Measurements from ENCODE around the gene EGFL7.
A peak's percentile ranks its signal among the peaks of the same experiment; 100 is the strongest.

EGFL7 gene

DNA sequence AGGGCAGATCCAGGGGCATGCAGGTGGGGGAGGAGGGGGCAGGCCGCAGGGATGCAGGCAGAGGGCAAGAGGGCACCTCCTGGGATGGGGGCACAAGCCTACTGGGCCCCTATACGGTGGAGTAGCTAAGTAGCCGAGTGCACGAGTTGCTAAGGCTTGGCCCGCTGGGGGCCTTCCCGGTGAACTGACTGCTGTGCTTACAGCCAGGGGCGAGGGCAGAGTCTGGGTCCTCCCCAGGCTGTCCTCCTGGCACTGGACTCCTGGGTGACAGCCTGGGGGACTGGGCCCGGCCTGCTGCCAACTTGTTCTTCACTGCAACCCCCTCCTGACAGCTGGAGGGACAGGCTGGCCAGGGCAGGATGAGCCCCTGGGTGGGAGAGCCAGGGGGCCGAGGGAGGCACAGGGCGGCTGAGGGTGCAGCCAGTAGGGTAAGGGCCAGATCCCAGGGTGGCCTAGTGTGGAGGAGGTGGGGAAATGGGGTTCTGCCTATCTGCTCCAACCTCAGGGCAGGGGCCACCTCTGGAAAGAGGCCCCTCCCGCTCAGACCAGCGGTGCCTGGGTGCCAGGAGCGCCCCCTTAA, 1.7 kb upstream of the EGFL7 start:
- no peak for DNase-seq (ENCODE audit: low read depth)

DNA sequence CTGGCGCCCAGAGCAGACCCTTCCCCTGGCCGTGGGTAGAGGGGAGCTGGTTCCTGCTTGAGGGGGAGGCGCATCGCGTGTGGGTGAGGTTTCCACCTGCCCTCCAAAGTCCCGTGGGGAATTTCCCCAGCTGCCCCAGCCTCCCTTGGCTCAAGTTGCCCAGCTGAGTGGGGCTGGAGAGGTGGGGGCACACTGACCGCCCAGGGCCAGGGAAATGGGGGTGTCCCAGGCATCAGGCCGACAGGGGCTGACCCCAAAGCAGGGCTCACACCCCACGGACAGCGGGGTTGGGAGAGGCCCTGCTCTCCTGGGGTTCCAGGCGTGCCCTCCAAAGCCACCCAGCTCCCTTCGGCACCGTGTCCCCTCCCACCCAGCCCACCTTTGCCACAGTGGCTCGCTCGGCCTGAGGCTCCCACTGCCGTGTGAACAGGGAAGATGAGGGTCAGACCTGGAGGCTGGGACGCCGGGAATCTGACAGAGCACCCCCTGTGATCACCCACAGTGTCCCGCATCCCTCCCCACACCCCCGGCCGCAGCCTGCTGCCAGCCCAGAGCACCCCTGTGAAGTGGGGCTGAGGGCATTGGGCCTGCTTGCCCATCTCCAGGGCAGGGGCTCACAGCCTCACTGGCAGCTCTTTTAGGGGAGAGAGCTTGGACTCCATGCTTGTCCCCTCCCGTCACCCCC, 933 bp upstream of the EGFL7 start:
- no peak for DNase-seq (ENCODE audit: low read depth)

DNA sequence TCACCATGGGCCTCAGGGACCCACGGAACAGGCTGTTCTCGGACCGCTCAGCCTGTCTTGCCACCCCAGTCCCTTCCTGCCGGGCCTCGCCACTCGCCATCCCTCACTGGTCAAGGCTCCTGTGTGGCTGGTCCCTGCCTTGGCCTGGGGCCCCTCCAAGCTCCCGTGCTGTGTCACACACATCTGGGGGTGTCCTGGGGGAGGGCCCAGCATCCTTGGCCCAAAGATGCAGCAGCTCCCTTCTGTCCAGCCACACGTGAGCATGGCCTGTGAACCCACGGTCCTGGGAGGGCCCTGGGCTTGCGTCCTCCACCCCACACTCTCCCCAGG, 425 bp upstream of the EGFL7 start:
- no peak for DNase-seq (ENCODE audit: low read depth)

DNA sequence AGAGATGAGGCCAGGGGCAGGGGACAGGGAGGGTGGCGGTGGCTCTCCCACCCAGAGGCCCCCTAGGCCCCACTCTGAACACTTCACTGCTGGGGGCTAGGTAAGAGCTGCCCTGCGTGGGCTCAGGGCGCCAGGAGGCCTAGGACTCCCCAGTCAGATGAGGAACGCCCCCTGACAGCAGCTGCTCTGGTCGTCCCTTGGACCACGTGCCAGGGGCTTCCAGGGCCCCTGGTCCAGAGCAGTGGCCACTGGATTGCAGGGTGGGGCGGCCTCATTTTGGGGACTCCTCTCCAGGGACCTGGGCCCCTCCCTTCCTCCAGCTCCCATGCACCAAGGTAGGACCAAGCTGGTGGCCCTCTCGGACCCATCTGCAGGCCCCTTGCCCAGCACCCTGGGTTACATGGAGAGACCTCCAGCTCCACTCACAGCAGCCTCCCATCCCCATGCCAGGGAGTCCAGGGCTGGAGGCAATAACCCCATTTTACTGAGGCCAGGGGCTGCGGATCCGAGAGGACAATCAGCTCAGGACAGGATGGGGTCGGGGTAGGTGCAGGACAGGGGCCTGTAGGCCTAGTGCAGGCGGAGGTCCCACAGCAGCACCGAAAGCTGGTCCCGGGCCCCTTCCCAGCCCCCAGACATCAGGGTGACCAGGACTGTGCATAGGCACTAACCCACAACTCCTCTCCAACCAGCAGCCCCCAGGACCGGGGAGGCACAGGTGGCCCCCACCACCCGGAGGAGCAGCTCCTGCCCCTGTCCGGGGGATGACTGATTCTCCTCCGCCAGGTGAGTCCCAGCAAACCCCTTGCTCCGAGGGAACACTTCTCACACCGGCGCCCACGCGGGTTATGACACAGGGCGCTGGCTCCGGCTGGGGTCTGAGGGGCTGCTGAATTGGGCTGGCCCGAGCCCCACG, 1.5 kb downstream of the EGFL7 start:
- peak; percentile 68 for DNase-seq (ENCODE audit: low read depth)

- DNase-seq (ENCODE audit: low read depth), result no peak
These were observed 2.5 kb downstream of the EGFL7 start for GRCh38 chr9:136665111-136665703.

GRCh38 chr9:136665704-136666371, 3.1 kb downstream of the EGFL7 start:
- no peak for DNase-seq (ENCODE audit: low read depth)

GRCh38 chr9:136666372-136667213, 3.9 kb downstream of the EGFL7 start:
- no peak for DNase-seq (ENCODE audit: low read depth)

- DNase-seq (ENCODE audit: low read depth), result no peak
These were observed 4.7 kb downstream of the EGFL7 start for GRCh38 chr9:136667214-136667939.

- DNase-seq (ENCODE audit: low read depth), result no peak
These were observed 5.4 kb downstream of the EGFL7 start for GRCh38 chr9:136667940-136668760.

- no peak for DNase-seq (ENCODE audit: low read depth)
These were observed 6.5 kb downstream of the EGFL7 start for GRCh38 chr9:136668983-136669790.

DNA sequence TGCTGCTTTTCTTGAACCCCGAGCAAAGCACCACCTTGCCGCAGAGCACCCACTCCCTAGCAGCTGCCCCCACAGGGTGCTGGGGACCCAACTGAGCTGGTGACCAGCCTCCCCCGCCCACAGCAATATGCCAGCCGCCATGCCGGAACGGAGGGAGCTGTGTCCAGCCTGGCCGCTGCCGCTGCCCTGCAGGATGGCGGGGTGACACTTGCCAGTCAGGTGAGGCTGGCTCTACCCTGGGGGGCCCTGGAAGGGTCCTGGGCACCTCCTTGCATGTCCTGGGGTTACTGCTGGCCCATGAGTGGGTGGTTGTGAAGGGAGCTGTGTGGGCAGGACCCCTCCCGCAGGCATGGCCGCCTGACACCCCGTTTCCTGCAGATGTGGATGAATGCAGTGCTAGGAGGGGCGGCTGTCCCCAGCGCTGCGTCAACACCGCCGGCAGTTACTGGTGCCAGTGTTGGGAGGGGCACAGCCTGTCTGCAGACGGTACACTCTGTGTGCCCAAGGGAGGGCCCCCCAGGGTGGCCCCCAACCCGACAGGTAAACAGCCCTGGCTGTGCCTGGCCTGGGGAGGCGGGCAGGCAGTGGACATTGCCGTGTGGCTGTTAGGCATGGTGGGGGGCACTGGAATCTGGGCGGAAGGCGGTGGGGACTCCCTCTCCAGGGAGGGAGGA, 7.2 kb downstream of the EGFL7 start:
- no peak for DNase-seq (ENCODE audit: low read depth)

- DNase-seq (ENCODE audit: low read depth), result no peak
These were observed 8.0 kb downstream of the EGFL7 start for GRCh38 chr9:136670576-136671253.

GRCh38 chr9:136671254-136671614, 8.5 kb downstream of the EGFL7 start:
- no peak for DNase-seq (ENCODE audit: low read depth)

DNA sequence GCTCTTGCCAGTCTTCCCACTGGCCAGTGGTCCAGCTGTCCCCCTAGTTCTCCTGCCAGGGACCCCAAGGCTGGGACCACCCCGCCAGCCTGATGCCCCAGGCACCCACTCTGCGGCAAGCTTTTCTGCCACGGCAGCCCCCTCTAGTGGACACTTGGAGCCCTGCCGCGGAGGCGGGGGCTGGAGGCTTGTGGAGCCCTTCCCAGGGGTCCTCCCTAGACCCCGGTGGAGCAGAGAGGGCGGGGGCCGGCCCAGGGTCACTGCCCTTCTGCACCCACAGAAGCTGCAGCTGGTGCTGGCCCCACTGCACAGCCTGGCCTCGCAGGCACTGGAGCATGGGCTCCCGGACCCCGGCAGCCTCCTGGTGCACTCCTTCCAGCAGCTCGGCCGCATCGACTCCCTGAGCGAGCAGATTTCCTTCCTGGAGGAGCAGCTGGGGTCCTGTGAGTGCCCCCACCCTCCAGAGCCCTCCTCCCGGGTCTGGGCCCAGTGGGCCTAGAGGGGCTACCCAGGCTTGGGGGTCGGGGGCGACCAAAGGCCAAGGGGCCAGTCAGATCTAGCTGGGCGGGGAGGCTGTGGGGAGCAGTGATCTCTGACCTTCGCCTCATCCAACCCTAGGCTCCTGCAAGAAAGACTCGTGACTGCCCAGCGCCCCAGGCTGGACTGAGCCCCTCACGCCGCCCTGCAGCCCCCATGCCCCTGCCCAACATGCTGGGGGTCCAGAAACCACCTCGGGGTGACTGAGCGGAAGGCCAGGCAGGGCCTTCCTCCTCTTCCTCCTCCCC, 9.1 kb downstream of the EGFL7 start:
- peak; percentile 63 for DNase-seq (ENCODE audit: low read depth)

GRCh38 chr9:136672431-136673087, 9.8 kb downstream of the EGFL7 start:
- DNase-seq (ENCODE audit: low read depth), result peak; percentile 67
